ENCODE results near the gene NRG2. TPM values are rescaled to one million over a fixed set of nuclear protein-coding genes. Genes with fewer than 3 reads are reported as not detected.

NRG2 gene
- total and polyA plus RNA-seq, 2 of the 4 experiments (the other 2 are of a cell fraction) = 0.18 TPM; not detected in 1

DNA sequence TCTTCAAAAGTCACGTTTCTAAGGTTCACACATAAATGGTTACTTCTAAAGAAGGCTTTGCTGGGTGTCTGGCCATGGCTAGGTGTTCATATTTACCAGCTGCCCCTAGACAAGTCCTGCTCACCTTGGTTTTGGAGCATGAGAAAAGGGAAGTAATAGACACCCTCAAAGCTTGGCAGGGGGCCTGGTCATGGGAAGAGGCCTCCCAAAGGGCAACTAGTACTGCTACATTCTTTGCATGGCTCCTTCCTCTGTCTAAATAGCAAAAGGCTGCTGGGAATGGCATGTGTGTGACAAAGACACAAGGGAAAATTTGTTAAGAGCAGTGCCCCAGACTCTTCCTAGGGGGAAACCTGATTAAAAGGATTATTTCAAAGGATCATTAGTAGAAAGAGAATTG, 93.4 kb downstream of the NRG2 start:
- Histone ChIP-seq H3K14ac (replicated peaks; ENCODE audit: low read depth, low read length) (no peak overlapping the region), H3K18ac (ENCODE audit: low read depth, low read length) (no peak overlapping the region), H2AK5ac (ENCODE audit: low read depth, low read length) (no peak overlapping the region), H3K9me3 (ENCODE audit: control insufficient read depth, insufficient read depth, low read length) (no peaks in the 10 kb centered on the region), H4K20me1 (ENCODE audit: insufficient read depth, low read length) (no peaks in the 10 kb centered on the region; the same call in 1 of the 2 replicates), H3K4me2 (ENCODE audit: low read depth, low read length) (no peak overlapping the region), H2AFZ (replicated peaks; ENCODE audit: low read length, poor library complexity) (no peak overlapping the region), H2BK15ac (ENCODE audit: low read depth, low read length) (no peak overlapping the region), H4K8ac (ENCODE audit: low read depth in 2 of 2, low read length in 2 of 2) (no peak overlapping the region), H3K4me1 (ENCODE audit: control insufficient read depth, insufficient read depth, low read length) (no peaks in the 10 kb centered on the region), H3K56ac (ENCODE audit: extremely low read depth, insufficient read depth, low read length) (no peak overlapping the region), H3K9me1 (ENCODE audit: insufficient read depth, low read length) (0 out of 2 replicates have a peak, but pooled peaks cover 3% of the 10 kb centered on the region), H4K5ac (ENCODE audit: low read depth, low read length) (no peak overlapping the region), H2BK20ac (ENCODE audit: low read depth, low read length) (no peak overlapping the region), H4K91ac (ENCODE audit: insufficient read depth, low read depth, low read length) (no peak overlapping the region), H3K79me1 (ENCODE audit: low read depth in 1 of 2, low read length in 2 of 2) (no peaks in the 10 kb centered on the region), H3K4me3 (ENCODE audit: insufficient read depth, low read depth, low read length) (no peak overlapping the region), H3K36me3 (ENCODE audit: control insufficient read depth, insufficient read depth, low read length) (no peaks in the 10 kb centered on the region), H2BK5ac (ENCODE audit: low read depth, low read length, poor library complexity, severe bottlenecking) (no peak overlapping the region), H3K27ac (ENCODE audit: insufficient read depth, low read length) (no peak overlapping the region), H3K9ac (ENCODE audit: low read depth, low read length) (no peak overlapping the region), H3K23ac (ENCODE audit: low read depth, low read length) (no peak overlapping the region), H2AK9ac (replicated peaks; ENCODE audit: low read depth, low read length, poor library complexity) (no peak overlapping the region), H3K4ac (ENCODE audit: low read depth, low read length) (no peak overlapping the region), H3K27me3 (ENCODE audit: control insufficient read depth, insufficient read depth, low read length) (peaks cover 35% of the 10 kb centered on the region), H2BK120ac (ENCODE audit: low read depth, low read length) (no peak overlapping the region)
- WGBS, 2 experiments (ENCODE audit: extremely low coverage in 2 of 2, insufficient read length in 1 of 2) = no CpG with 5 or more reads among the region's 1 CpG
- intact Hi-C loops (cut with micrococcal nuclease) (no loop called here), in situ Hi-C loops (cut with MboI; ENCODE audit: low sequenced_read_pairs) (no loop called here), dilution Hi-C loops (cut with HindIII; ENCODE audit: low sequenced_read_pairs, unreplicated experiment) (no loop called here)
- no peak for DNase-seq
- TF ChIP-seq CEBPB (IDR thresholded peaks at IDR 0.05; ENCODE audit: low read depth, low read length) (no peak), POLR2A (IDR thresholded peaks at IDR 0.05; ENCODE audit: low read depth, low read length) (no peak), MAZ (IDR thresholded peaks at IDR 0.05; ENCODE audit: borderline replicate concordance, low read depth, low read length) (no peak), RFX5 (IDR thresholded peaks at IDR 0.05; ENCODE audit: low read depth, low read length) (no peak), BHLHE40 (IDR thresholded peaks at IDR 0.05; ENCODE audit: low read depth, low read length) (no peak), FOS (IDR thresholded peaks at IDR 0.05; ENCODE audit: low read depth, low read length) (no peak), CHD1 (IDR thresholded peaks at IDR 0.05; ENCODE audit: low read depth, low read length) (no peak), CTCF (conservative IDR thresholded peaks at IDR 0.05; ENCODE audit: low read depth, low read length) (no peak), SMC3 (IDR thresholded peaks at IDR 0.05; ENCODE audit: low read depth, low read length) (no peak), NFE2L2 (IDR thresholded peaks at IDR 0.05; ENCODE audit: low read depth, low read length) (no peak), RCOR1 (IDR thresholded peaks at IDR 0.05; ENCODE audit: insufficient replicate concordance, low read length) (no peak), RAD21 (IDR thresholded peaks at IDR 0.05; ENCODE audit: low read length) (no peak)
- TF ChIP-seq, protein P1, sequence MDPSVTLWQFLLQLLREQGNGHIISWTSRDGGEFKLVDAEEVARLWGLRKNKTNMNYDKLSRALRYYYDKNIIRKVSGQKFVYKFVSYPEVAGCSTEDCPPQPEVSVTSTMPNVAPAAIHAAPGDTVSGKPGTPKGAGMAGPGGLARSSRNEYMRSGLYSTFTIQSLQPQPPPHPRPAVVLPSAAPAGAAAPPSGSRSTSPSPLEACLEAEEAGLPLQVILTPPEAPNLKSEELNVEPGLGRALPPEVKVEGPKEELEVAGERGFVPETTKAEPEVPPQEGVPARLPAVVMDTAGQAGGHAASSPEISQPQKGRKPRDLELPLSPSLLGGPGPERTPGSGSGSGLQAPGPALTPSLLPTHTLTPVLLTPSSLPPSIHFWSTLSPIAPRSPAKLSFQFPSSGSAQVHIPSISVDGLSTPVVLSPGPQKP (IDR thresholded peaks at IDR 0.05; ENCODE audit: borderline replicate concordance, low read depth, low read length) = no peak
- TF ChIP-seq, protein P2, sequence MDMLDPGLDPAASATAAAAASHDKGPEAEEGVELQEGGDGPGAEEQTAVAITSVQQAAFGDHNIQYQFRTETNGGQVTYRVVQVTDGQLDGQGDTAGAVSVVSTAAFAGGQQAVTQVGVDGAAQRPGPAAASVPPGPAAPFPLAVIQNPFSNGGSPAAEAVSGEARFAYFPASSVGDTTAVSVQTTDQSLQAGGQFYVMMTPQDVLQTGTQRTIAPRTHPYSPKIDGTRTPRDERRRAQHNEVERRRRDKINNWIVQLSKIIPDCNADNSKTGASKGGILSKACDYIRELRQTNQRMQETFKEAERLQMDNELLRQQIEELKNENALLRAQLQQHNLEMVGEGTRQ (IDR thresholded peaks at IDR 0.05; ENCODE audit: low read depth, low read length) = no peak
- ChIA-PET CTCF (no interaction called here), POLR2A (ENCODE audit: unreplicated experiment) (no interaction called here)
- no TSS peak for BruUV-seq (replicated peaks)
- ATAC-seq (ENCODE audit: low read depth) = no peak

All from IMR-90 (cell line).